Mucosa of descending colon (tissue), 3 donors: ENCODE data around the gene NLRC3. TPM values are rescaled to one million over a fixed set of nuclear protein-coding genes. Genes with fewer than 3 reads are reported as not detected.

ENCODE experiments used
- ATAC-seq: fragments of 200-7000 bp; cut with Tn5 transposase; one replicate; pipeline ENCODE4 v1.9.1; 2020; ENCODE audit warnings: mild to moderate bottlenecking, moderate library complexity
- DNase-seq, 3 donors: peaks; one replicate each; pipeline ENCODE4 v3.0.0-alpha.2; 2020
- H3K36me3 ChIP-seq: fragments of 200-600 bp; one replicate; pipeline ENCODE4 v1.8.0; 2021; ENCODE audit warnings: low read depth, mild to moderate bottlenecking
- H3K4me1 ChIP-seq: fragments of 200-600 bp; one replicate; pipeline ENCODE4 v1.8.0; 2021; ENCODE audit warnings: low read depth, mild to moderate bottlenecking
- H3K4me3 ChIP-seq: fragments of 200-600 bp; one replicate; pipeline ENCODE4 v1.8.0; 2021; ENCODE audit warnings: mild to moderate bottlenecking
- H3K9me3 ChIP-seq: fragments of 200-600 bp; one replicate; pipeline ENCODE4 v1.8.0; 2021; ENCODE audit warnings: mild to moderate bottlenecking
- intact Hi-C, 2 donors: fragments of 100-400 bp; cut with DNase I in 1 of 2; cut with micrococcal nuclease in 1 of 2; formaldehyde crosslinking; loops; one replicate each; pipeline versions ENCODE4 v1.11.0 to v1.11.1; 2022; cut with DNase I, micrococcal nuclease
- total RNA-seq, 3 donors: library from RNA; stranded (reverse); fragmentation: NEBNext Ultra II Directional in 2 of 3; extraction: Animal tissue kit (Norgen Biotek cat#: 25700) in 2 of 3; gene quantifications; one replicate each; pipeline versions ENCODE4 v1.2.1 to v1.2.4, GENCODE V29; 2021 to 2023
- TF ChIP-seq, protein P1 (sequence below): fragments of 200-600 bp; IDR thresholded peaks from one replicate; pipeline ENCODE4 v1.8.0; 2022; ENCODE audit warnings: antibody characterized with exemption, mild to moderate bottlenecking
- donor health status: DM: no; HTN: no; CAD: no; lungs with moderate emphysema.
- donor health status: DM: no; HTN: no; CAD: no.
- donor health status: DM: no; HTN: yes; CAD: no.

NLRC3 gene
- total RNA-seq, 3 donors from 2014 or later: 1.4 to 2.6 (median 1.7) TPM

DNA sequence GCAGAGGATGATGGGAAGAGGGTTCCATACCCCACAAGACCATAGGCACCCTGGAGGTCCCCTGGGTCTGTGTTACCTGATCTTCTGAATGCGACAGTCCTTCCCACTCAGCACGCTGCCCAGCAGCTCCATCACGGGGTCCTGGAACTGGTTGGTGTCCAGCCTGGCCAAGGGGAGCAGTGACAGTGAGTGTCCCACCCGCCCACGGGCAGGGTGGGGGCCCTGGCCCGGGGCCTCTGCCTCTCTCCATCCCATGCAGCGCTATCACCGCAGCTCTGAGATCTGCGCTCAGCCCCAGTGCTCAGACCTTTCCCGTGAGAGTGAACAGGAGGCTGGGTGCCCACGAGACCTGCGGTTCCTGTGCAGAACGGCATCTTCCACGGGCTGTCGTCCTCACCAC lies 15.6 kb downstream of the NLRC3 start:
- Histone ChIP-seq H3K4me1 (no peaks in the 10 kb centered on the region), H3K9me3 (no peaks in the 10 kb centered on the region), H3K36me3 (no peaks in the 10 kb centered on the region), H3K4me3 (no peak overlapping the region)
- intact Hi-C loops: no loop called here
- ATAC-seq (no peak), DNase-seq (no peak)
- TF ChIP-seq, protein P1, sequence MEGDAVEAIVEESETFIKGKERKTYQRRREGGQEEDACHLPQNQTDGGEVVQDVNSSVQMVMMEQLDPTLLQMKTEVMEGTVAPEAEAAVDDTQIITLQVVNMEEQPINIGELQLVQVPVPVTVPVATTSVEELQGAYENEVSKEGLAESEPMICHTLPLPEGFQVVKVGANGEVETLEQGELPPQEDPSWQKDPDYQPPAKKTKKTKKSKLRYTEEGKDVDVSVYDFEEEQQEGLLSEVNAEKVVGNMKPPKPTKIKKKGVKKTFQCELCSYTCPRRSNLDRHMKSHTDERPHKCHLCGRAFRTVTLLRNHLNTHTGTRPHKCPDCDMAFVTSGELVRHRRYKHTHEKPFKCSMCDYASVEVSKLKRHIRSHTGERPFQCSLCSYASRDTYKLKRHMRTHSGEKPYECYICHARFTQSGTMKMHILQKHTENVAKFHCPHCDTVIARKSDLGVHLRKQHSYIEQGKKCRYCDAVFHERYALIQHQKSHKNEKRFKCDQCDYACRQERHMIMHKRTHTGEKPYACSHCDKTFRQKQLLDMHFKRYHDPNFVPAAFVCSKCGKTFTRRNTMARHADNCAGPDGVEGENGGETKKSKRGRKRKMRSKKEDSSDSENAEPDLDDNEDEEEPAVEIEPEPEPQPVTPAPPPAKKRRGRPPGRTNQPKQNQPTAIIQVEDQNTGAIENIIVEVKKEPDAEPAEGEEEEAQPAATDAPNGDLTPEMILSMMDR: no peak

DNA sequence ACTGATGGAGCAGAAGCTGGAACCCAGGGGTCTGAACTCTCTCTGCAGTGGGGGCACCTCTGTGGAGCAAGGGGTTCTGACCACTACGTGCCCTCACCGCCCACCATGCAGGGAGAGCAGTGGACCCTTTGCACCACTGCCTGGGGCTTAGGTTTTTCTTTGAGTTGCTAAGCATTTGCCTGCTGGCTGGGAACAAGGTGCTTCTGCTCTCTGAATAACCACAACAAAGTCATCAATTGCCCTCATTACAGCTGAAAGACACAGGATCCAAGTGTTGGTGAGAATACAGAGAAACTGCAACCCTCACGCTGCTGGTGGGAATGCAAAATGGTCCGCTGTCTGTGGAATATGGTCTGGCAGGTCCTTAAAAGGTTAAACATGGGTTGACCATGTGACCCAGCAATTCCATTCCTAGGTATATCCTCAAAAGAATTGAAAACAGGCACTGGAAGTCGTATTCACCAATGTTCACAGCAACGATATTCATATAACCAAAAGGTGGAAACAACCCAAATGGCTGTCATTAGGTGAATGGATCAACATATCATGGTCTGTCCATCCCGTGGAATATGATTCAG lies 22.8 kb downstream of the NLRC3 start:
- Histone ChIP-seq H3K4me3 (no peak overlapping the region), H3K36me3 (no peaks in the 10 kb centered on the region), H3K4me1 (no peaks in the 10 kb centered on the region), H3K9me3 (no peaks in the 10 kb centered on the region)
- TF ChIP-seq, protein P1: no peak
- ATAC-seq: no peak
- no peak for DNase-seq
- intact Hi-C loops: no loop called here

DNA sequence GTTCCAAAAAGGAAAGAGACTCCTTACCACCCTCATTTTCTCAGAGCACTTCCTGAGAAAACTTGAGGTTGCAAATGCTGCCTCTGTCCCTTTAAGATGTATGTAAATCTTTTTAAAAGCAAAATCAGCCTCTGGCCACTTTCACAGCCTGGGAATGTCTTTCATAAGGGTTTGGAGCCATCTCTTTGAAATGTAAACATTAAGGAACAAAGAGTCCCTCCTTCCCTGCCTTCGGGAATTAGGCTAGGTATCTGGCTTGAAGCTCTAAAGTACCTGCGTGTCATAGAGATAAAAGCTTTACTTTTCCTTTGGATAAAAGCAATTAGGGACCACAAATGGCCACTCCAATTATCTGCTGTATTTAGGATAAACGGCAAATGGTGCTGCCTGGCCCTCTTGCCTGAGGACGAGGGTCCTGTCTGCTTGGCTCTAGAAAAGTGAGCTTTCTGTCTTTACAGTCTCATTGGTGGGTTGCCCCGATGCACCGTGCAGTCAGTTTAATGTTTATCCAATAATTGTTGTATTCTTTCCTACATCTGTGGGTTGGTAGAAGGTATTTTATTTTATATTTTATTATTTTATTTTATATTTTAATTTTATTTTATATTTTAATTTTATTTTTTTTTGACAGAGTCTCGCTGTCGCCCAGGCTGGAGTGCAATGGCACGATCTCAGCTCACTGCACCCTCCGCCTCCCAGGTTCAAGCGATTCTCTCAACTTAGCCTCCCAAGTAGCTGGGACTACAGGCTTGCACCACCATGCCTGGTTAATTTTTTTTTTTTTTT lies 23.9 kb downstream of the NLRC3 start:
- intact Hi-C loops: no loop called here
- Histone ChIP-seq H3K9me3 (no peaks in the 10 kb centered on the region), H3K4me3 (no peak overlapping the region), H3K36me3 (no peaks in the 10 kb centered on the region), H3K4me1 (no peaks in the 10 kb centered on the region)
- TF ChIP-seq, protein P1: no peak
- no peak for ATAC-seq
- DNase-seq: no peak

DNA sequence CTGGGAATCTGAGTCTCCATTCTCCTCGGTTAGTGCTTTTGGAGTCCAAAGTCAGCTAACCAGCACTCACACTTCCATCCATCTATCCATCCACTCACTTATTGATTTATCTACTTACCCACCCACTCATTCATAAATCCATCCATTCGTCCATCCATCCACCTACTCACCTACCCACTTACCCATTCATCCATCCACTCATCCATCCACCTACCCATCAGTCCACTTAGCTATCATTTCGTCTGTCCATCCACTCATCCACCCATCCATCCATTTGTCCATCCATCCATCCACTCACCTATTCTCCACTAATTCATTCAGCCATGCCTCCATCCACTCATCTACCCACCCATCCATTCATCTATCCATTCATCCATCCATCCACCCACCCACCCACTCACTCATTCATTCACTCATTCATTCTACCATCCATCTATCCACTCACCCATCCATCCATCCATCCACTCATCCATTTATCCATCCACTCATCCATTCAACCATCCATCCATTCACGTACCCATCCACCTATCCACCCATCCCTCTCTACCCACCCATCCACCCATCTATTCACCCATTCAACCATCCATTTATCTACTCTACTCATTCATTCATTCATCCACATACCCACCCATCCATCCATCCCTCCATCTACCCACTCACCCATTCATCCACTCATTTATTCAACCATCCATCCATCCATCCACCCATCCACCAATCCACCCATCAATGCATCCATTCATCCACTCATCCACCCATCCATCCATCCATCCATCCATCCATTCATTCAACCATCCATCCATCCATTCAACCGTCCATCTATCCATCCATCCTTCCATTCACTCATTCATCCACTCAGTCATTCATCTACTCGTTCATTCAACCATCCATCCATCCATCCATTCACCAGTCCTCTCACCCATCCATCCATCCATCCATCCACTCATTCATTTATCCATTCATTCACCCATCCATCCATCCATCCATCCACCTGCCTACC lies 26.1 kb downstream of the NLRC3 start:
- H3K9me3 ChIP-seq: no peaks in the 10 kb centered on the region
- H3K4me3 ChIP-seq: no peak overlapping the region
- no peak for ATAC-seq
- TF ChIP-seq, protein P1: no peak
- no peaks in the 10 kb centered on the region for H3K4me1 ChIP-seq
- intact Hi-C loops: no loop called here
- no peak for DNase-seq
- H3K36me3 ChIP-seq: no peaks in the 10 kb centered on the region

DNA sequence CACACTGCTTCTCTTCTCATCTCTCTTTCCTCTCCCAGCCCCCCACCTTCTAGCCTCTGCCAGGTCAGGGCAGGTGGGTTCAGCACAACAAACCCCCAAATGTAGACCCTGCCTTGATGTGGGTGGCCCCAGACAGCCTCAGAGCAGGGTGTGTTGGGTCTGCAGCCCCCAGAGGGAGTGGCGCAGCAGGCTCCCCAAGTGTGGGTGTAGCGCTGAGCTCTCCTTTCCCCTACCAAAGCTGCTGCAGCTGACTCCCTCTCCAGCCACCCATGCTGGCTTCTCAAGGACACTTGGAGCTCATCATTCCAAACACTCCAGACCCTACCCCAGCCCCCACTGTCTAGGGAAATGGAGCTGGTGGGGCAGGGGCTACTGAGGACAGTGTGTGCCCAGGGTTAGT lies 27.3 kb downstream of the NLRC3 start:
- Histone ChIP-seq H3K9me3 (no peaks in the 10 kb centered on the region), H3K4me3 (no peak overlapping the region), H3K36me3 (no peaks in the 10 kb centered on the region), H3K4me1 (no peaks in the 10 kb centered on the region)
- TF ChIP-seq, protein P1: no peak
- DNase-seq (no peak), ATAC-seq (no peak)
- intact Hi-C loops: no loop called here
